HepG2 (cell line): ENCODE data around the gene NRSN2. TPM values are rescaled to one million over a fixed set of nuclear protein-coding genes. Genes with fewer than 3 reads are reported as not detected.
A peak's percentile ranks its signal among the peaks of the same experiment; 100 is the strongest.

Experiments used
- ATRX ChIP-seq: sonication (generic); formaldehyde crosslinking; IDR thresholded peaks from 2 replicates; pipeline ENCODE4 v1.4.0; 2020; ENCODE audit warnings: missing genetic modification reagents, borderline replicate concordance
- CENPX ChIP-seq: sonication (generic); formaldehyde crosslinking; IDR thresholded peaks from 2 replicates; pipeline ENCODE4 v1.9.0; 2021; ENCODE audit warnings: mild to moderate bottlenecking, missing genetic modification reagents, moderate library complexity
- ELF3 ChIP-seq: IDR thresholded peaks from 2 replicates; pipeline ENCODE4 v1.6.1; 2016; ENCODE audit warnings: missing genetic modification reagents, missing compliant biosample characterization
- HINFP ChIP-seq: sonication (generic); formaldehyde crosslinking; IDR thresholded peaks from 2 replicates; pipeline ENCODE4 v1.4.0; 2020; ENCODE audit warnings: low read depth, mild to moderate bottlenecking, missing genetic modification reagents
- MED13 ChIP-seq: sonication (generic); formaldehyde crosslinking; IDR thresholded peaks from 2 replicates; pipeline ENCODE4 v1.5.0; 2020; ENCODE audit warnings: missing genetic modification reagents
- PTBP1 ChIP-seq: fragments of 200-400 bp; formaldehyde crosslinking; IDR thresholded peaks from 2 replicates; pipeline ENCODE4 v1.6.1; 2018; ENCODE audit warnings: low read length, low read depth; ENCODE audit not compliant: poor library complexity, severe bottlenecking
- RBM39 ChIP-seq: fragments of 200-400 bp; formaldehyde crosslinking; IDR thresholded peaks from one replicate; pipeline ENCODE4 v1.6.1; 2018; ENCODE audit warnings: antibody characterized with exemption, mild to moderate bottlenecking, low read depth, low read length; ENCODE audit not compliant: poor library complexity, severe bottlenecking
- SMC3 ChIP-seq: IDR thresholded peaks from 2 replicates; pipeline ENCODE4 v1.6.1; 2011; ENCODE audit warnings: low read length, improper control_type of control experiment
- ZFX ChIP-seq: sonication (generic); formaldehyde crosslinking; IDR thresholded peaks from 2 replicates; pipeline ENCODE4 v1.4.0; 2020; ENCODE audit warnings: mild to moderate bottlenecking, low read depth, missing genetic modification reagents, moderate library complexity
- ZNF10 ChIP-seq: sonication (generic); formaldehyde crosslinking; IDR thresholded peaks from 2 replicates; pipeline ENCODE4 v1.4.0; 2020; ENCODE audit warnings: mild to moderate bottlenecking, low read depth, missing genetic modification reagents, borderline replicate concordance
- ZNF383 ChIP-seq: sonication (generic); formaldehyde crosslinking; IDR thresholded peaks from 2 replicates; pipeline ENCODE4 v1.4.0; 2020; ENCODE audit warnings: missing genetic modification reagents, mild to moderate bottlenecking, borderline replicate concordance
- ZNF564 ChIP-seq: sonication (generic); formaldehyde crosslinking; IDR thresholded peaks from 2 replicates; pipeline ENCODE4 v1.8.1; 2023; ENCODE audit warnings: mild to moderate bottlenecking, missing genetic modification reagents
- ZNF619 ChIP-seq: sonication (generic); formaldehyde crosslinking; IDR thresholded peaks from 2 replicates; pipeline ENCODE4 v1.4.0; 2020; ENCODE audit warnings: mild to moderate bottlenecking, missing genetic modification reagents
- polyA plus RNA-seq, 8 experiments: library from polyadenylated mRNA; depleted of rRNA in 3 of 8; stranded (reverse) in 7 of 8; unstranded in 1 of 8; fragments of >200 nt; fragmentation: Illumina TruSeq in 4 of 8; extraction: Trizol in 4 of 8; gene quantifications; 2 replicates each; pipeline versions ENCODE4 v1.2.1 to v1.2.3, GENCODE V29; 2011 to 2016; ENCODE audit warnings: low read depth in 4 of 8, missing spikeins in 1 of 8, mixed read lengths in 1 of 8; ENCODE audit not compliant: insufficient read depth in 1 of 8
- total RNA-seq, 5 experiments: library from RNA; depleted of rRNA; stranded (reverse); fragments of >200 nt; fragmentation: Illumina TruSeq; extraction: Trizol; gene quantifications; 2 replicates each; pipeline ENCODE4 v1.2.3, GENCODE V29; 2016; ENCODE audit warnings: low read depth in 1 of 5
- TF ChIP-seq, protein P1 (sequence below): sonication (generic); formaldehyde crosslinking; IDR thresholded peaks from 2 replicates; pipeline ENCODE4 v1.4.0; 2020; ENCODE audit warnings: missing genetic modification reagents, borderline replicate concordance
- TF ChIP-seq, protein P2 (sequence below): sonication (generic); formaldehyde crosslinking; IDR thresholded peaks from 2 replicates; pipeline ENCODE4 v1.4.0; 2020; ENCODE audit warnings: missing genetic modification reagents
- TF ChIP-seq, protein P3 (sequence below): sonication (generic); formaldehyde crosslinking; IDR thresholded peaks from 2 replicates; pipeline ENCODE4 v1.4.0; 2020; ENCODE audit warnings: missing genetic modification reagents
- TF ChIP-seq, protein P4 (sequence below), 2 experiments: sonication (generic) in 1 of 2; formaldehyde crosslinking in 1 of 2; IDR thresholded peaks; 2 replicates each; pipeline versions ENCODE4 v1.4.0 to v1.6.1; 2016 to 2020; ENCODE audit warnings: borderline replicate concordance in 1 of 2, low read depth in 1 of 2, mild to moderate bottlenecking in 1 of 2, missing genetic modification reagents in 1 of 2

NRSN2 gene
- total and polyA plus RNA-seq, 2 of the 13 experiments (the other 11 are each of a cell fraction or from before 2014, with no cell fraction given), result 32.3 to 49.4 TPM

DNA sequence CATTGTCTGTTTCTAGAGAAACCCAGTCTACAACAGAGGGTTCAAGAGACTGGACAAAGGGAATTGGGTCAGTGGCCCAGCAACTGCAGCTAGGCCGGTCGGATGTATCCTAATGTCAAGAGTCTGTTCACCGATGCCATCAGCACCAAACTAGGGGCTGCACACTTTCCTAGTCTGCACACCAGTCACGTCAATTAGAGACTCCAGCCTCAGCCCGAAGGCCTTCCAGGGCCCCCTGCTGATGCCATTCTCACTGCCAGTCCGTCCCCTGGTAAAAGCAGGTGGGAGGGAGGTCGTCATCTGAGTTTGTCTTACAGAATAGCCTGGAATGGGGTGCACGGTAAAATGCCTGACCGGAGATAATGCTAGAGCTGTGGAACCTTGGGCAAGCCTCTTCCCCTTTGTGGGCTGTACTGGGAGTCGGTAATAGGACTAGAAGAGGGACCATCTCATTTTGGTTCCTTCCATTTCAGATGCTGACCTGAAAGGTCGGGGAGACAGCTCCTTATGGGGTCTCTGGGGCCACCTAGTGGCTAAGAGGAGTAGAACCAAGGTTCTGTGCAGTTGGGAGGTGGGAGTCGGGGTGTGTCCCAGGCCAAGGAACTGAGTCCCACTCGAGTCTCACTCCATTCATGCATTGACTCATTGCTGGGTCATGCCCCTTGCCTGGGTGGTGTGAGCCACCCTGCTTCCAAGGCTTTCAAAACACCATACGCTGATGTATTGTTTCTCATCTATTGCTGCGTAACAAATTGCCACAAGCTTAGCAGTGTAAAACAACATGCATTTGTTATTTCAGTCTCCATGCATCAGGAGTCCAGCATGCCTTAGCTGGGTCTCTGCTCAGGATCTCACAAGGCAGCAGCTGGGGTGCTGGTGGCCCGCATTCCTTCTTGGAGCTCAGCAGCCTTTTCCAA lies 16.4 kb upstream of the NRSN2 start (continued):
- TF ChIP-seq RBM39, result no peak
- no peak for TF ChIP-seq MED13 (CRISPR knock-in tag)
- TF ChIP-seq, protein P1, sequence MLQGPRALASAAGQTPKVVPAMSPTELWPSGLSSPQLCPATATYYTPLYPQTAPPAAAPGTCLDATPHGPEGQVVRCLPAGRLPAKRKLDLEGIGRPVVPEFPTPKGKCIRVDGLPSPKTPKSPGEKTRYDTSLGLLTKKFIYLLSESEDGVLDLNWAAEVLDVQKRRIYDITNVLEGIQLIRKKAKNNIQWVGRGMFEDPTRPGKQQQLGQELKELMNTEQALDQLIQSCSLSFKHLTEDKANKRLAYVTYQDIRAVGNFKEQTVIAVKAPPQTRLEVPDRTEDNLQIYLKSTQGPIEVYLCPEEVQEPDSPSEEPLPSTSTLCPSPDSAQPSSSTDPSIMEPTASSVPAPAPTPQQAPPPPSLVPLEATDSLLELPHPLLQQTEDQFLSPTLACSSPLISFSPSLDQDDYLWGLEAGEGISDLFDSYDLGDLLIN (CRISPR knock-in tag), result peak; percentile 51; the same call in 1 of the 2 replicates
- TF ChIP-seq SMC3, result peak; percentile 96
- TF ChIP-seq, protein P2, sequence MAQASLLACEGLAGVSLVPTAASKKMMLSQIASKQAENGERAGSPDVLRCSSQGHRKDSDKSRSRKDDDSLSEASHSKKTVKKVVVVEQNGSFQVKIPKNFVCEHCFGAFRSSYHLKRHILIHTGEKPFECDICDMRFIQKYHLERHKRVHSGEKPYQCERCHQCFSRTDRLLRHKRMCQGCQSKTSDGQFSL (CRISPR knock-in tag), result no peak
- TF ChIP-seq ELF3 (CRISPR knock-in tag), result peak; percentile 51; the same call in 1 of the 2 replicates
- no peak for TF ChIP-seq PTBP1
- no peak for TF ChIP-seq ZNF564 (CRISPR knock-in tag)
- TF ChIP-seq ZNF10 (CRISPR knock-in tag), result no peak
- TF ChIP-seq CENPX, result no peak
- peak; percentile 47 for TF ChIP-seq ZFX (CRISPR knock-in tag)
- no peak; the same call in 1 of the 2 replicates for TF ChIP-seq ZNF383
- TF ChIP-seq ZNF619, result 0 out of 2 replicates have a peak, but pooled peaks have one; percentile 17
- TF ChIP-seq, protein P3, sequence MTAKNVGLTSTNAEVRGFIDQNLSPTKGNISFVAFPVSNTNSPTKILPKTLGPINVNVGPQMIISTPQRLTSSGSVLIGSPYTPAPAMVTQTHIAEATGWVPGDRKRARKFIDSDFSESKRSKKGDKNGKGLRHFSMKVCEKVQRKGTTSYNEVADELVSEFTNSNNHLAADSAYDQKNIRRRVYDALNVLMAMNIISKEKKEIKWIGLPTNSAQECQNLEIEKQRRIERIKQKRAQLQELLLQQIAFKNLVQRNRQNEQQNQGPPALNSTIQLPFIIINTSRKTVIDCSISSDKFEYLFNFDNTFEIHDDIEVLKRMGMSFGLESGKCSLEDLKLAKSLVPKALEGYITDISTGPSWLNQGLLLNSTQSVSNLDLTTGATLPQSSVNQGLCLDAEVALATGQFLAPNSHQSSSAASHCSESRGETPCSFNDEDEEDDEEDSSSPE (CRISPR knock-in tag), result 0 out of 2 replicates have a peak, but pooled peaks have one; percentile 15
- TF ChIP-seq ATRX (CRISPR knock-in tag), result no peak
- peak; percentile 40; the same call in 1 of the 2 replicates for TF ChIP-seq HINFP (CRISPR knock-in tag)
- TF ChIP-seq, protein P4, sequence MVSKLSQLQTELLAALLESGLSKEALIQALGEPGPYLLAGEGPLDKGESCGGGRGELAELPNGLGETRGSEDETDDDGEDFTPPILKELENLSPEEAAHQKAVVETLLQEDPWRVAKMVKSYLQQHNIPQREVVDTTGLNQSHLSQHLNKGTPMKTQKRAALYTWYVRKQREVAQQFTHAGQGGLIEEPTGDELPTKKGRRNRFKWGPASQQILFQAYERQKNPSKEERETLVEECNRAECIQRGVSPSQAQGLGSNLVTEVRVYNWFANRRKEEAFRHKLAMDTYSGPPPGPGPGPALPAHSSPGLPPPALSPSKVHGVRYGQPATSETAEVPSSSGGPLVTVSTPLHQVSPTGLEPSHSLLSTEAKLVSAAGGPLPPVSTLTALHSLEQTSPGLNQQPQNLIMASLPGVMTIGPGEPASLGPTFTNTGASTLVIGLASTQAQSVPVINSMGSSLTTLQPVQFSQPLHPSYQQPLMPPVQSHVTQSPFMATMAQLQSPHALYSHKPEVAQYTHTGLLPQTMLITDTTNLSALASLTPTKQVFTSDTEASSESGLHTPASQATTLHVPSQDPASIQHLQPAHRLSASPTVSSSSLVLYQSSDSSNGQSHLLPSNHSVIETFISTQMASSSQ (IDR thresholded peaks at IDR 0.05; ENCODE audit: low read depth), result no peak
- TF ChIP-seq, protein P4 (CRISPR knock-in tag; IDR thresholded peaks at IDR 0.05; ENCODE audit: borderline replicate concordance), result peak; percentile 57; the same call in 1 of the 2 replicates
